HCT116 (cell line): ENCODE results near the gene DNALI1. TPM values are rescaled to one million over a fixed set of nuclear protein-coding genes. Genes with fewer than 3 reads are reported as not detected.
A peak's percentile ranks its signal among the peaks of the same experiment; 100 is the strongest.

ENCODE experiments used
- ATF3 ChIP-seq: IDR thresholded peaks from 2 replicates; pipeline ENCODE4 v1.6.1; 2012
- CEBPB ChIP-seq: IDR thresholded peaks from 2 replicates; pipeline ENCODE4 v1.6.1; 2012; ENCODE audit warnings: low read depth
- ELF1 ChIP-seq: IDR thresholded peaks from 2 replicates; pipeline ENCODE4 v1.6.1; 2012; ENCODE audit warnings: low read depth, borderline replicate concordance
- EZH2phosphoT487 ChIP-seq: fragments of 200-600 bp; IDR thresholded peaks from 2 replicates; pipeline ENCODE4 v1.6.1; 2018; ENCODE audit warnings: antibody characterized with exemption, borderline replicate concordance
- JUND ChIP-seq: IDR thresholded peaks from 2 replicates; pipeline ENCODE4 v1.6.1; 2012
- POLR2A ChIP-seq: IDR thresholded peaks from 2 replicates; pipeline ENCODE4 v1.7.0; 2011; ENCODE audit warnings: borderline replicate concordance; ENCODE audit not compliant: insufficient read depth, insufficient read length; ENCODE audit errors: extremely low read depth
- POLR2AphosphoS5 ChIP-seq: IDR thresholded peaks from 2 replicates; pipeline ENCODE4 v1.6.1; 2011; ENCODE audit warnings: mild to moderate bottlenecking, low read depth, low read length, moderate library complexity
- RAD21 ChIP-seq: IDR thresholded peaks from 2 replicates; pipeline ENCODE4 v1.6.1; 2012; ENCODE audit warnings: low read depth, mild to moderate bottlenecking
- SIN3A ChIP-seq: IDR thresholded peaks from 2 replicates; pipeline ENCODE4 v1.6.1; 2012; ENCODE audit warnings: low read depth
- TCF7L2 ChIP-seq: IDR thresholded peaks from 2 replicates; pipeline ENCODE4 v1.7.0; 2011; ENCODE audit warnings: borderline replicate concordance, inconsistent platforms; ENCODE audit not compliant: insufficient read depth, insufficient read length; ENCODE audit errors: extremely low read depth
- YY1 ChIP-seq: IDR thresholded peaks from 2 replicates; pipeline ENCODE4 v1.6.1; 2011; ENCODE audit warnings: low read length, low read depth, moderate library complexity, mild to moderate bottlenecking; ENCODE audit not compliant: insufficient replicate concordance; ENCODE audit errors: extremely low read depth
- ZNF274 ChIP-seq: fragments of 200-500 bp; sonication (Bioruptor generic); IDR thresholded peaks from 2 replicates; pipeline ENCODE4 v1.6.1; 2014; ENCODE audit warnings: mild to moderate bottlenecking, low read depth, low read length, inconsistent platforms
- total RNA-seq: library from RNA; stranded (reverse); gene quantifications from one replicate; pipeline ENCODE4 v1.2.1, GENCODE V29; 2021; ENCODE audit not compliant: unreplicated experiment
- TF ChIP-seq, protein P1 (sequence below): IDR thresholded peaks from 2 replicates; pipeline ENCODE4 v1.6.1; 2012; ENCODE audit warnings: low read depth
- TF ChIP-seq, protein P2 (sequence below): IDR thresholded peaks from 2 replicates; pipeline ENCODE4 v1.6.1; 2012
- TF ChIP-seq, protein P3 (sequence below): IDR thresholded peaks from 2 replicates; pipeline ENCODE4 v1.6.1; 2011; ENCODE audit warnings: mild to moderate bottlenecking, low read length, moderate library complexity; ENCODE audit not compliant: insufficient replicate concordance; ENCODE audit errors: extremely low read depth

DNALI1 gene
- total RNA-seq, 1 experiment from 2014 or later = 0.64 TPM

DNA sequence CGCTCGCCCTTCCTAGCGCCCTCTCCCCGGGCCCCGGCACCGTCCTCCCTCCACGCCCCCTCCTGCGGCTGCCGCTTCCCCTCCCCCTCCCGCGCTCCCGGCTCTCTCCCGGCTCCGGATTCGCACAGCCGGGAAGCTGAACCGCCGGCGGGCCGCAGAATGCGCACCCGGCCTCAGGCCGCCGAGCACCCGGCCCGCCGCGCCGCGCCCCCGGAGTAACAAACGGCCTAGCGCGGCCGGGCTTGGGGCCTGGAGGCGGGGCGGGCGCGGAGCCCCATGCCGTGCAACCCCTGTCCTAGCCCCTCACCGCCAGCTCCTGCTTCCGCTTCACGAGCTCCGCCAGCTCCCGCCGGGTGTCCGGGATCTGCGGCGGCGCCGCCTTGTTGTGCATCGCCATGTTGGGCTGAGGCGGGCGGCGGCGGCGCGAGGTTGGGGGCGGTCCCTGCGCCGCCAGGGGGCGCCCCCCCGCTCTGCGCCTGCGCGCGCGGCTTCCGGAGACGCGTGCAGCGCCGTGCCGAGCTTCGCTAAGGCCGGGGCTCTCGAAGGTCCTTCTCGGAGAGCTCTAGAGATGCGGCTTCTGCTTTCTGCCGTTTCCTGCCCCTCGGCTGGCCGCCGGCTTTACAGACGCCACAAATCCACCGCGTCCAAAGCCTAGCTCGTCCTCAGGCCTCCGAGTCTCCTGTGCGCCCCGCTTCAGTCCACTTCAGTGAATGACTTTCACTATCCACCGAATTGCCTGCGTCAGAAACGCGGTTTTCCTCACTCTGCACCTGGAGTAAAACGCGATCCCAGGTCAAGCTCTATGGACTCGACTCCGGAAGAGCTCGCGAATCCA is 42.2 kb upstream of the DNALI1 start, which contains the start of gene MEAF6 (continued):
- TF ChIP-seq, protein P1, sequence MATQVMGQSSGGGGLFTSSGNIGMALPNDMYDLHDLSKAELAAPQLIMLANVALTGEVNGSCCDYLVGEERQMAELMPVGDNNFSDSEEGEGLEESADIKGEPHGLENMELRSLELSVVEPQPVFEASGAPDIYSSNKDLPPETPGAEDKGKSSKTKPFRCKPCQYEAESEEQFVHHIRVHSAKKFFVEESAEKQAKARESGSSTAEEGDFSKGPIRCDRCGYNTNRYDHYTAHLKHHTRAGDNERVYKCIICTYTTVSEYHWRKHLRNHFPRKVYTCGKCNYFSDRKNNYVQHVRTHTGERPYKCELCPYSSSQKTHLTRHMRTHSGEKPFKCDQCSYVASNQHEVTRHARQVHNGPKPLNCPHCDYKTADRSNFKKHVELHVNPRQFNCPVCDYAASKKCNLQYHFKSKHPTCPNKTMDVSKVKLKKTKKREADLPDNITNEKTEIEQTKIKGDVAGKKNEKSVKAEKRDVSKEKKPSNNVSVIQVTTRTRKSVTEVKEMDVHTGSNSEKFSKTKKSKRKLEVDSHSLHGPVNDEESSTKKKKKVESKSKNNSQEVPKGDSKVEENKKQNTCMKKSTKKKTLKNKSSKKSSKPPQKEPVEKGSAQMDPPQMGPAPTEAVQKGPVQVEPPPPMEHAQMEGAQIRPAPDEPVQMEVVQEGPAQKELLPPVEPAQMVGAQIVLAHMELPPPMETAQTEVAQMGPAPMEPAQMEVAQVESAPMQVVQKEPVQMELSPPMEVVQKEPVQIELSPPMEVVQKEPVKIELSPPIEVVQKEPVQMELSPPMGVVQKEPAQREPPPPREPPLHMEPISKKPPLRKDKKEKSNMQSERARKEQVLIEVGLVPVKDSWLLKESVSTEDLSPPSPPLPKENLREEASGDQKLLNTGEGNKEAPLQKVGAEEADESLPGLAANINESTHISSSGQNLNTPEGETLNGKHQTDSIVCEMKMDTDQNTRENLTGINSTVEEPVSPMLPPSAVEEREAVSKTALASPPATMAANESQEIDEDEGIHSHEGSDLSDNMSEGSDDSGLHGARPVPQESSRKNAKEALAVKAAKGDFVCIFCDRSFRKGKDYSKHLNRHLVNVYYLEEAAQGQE = no peak
- TF ChIP-seq, protein P2, sequence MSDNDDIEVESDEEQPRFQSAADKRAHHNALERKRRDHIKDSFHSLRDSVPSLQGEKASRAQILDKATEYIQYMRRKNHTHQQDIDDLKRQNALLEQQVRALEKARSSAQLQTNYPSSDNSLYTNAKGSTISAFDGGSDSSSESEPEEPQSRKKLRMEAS = peak; percentile 95
- TF ChIP-seq RAD21 (0 out of 2 replicates have a peak, but pooled peaks have one; percentile 8), POLR2AphosphoS5 (peak; percentile 89), ZNF274 (no peak), YY1 (peak; percentile 85), TCF7L2 (peak; percentile 87), JUND (no peak), POLR2A (peak; percentile 83), EZH2phosphoT487 (no peak), ELF1 (no peak), ATF3 (no peak), CEBPB (no peak), SIN3A (no peak; the same call in 1 of the 2 replicates)
- TF ChIP-seq, protein P3, sequence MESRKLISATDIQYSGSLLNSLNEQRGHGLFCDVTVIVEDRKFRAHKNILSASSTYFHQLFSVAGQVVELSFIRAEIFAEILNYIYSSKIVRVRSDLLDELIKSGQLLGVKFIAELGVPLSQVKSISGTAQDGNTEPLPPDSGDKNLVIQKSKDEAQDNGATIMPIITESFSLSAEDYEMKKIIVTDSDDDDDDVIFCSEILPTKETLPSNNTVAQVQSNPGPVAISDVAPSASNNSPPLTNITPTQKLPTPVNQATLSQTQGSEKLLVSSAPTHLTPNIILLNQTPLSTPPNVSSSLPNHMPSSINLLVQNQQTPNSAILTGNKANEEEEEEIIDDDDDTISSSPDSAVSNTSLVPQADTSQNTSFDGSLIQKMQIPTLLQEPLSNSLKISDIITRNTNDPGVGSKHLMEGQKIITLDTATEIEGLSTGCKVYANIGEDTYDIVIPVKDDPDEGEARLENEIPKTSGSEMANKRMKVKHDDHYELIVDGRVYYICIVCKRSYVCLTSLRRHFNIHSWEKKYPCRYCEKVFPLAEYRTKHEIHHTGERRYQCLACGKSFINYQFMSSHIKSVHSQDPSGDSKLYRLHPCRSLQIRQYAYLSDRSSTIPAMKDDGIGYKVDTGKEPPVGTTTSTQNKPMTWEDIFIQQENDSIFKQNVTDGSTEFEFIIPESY = no peak
